Natural killer cell (primary cell): ENCODE measurements around the gene PRTG. TPM values are rescaled to one million over a fixed set of nuclear protein-coding genes. Genes with fewer than 3 reads are reported as not detected.

Experiments
- ATAC-seq, 3 donors: fragments of 150-1000 bp in 2 of 3; fragments of 200-7000 bp in 1 of 3; cut with Tn5 transposase; 1 replicate in 1 of 3; 2 replicates in 2 of 3; pipeline ENCODE4 v1.10.0; 2021; ENCODE audit warnings: mild to moderate bottlenecking in 2 of 3, moderate library complexity in 2 of 3
- DNase-seq, 2 donors: peaks; one replicate each; pipeline versions ENCODE4 v3.0.0 to v3.0.0-alpha.2; 2013 to 2021; ENCODE audit warnings: mixed read lengths in 1 of 2
- H3K27ac ChIP-seq: one replicate; pipeline ENCODE4 v1.5.1; 2013; ENCODE audit warnings: mild to moderate bottlenecking, low read length
- H3K27me3 ChIP-seq: one replicate; pipeline ENCODE4 v1.6.1; 2013; ENCODE audit warnings: low read length; ENCODE audit not compliant: control insufficient read depth, insufficient read depth
- H3K36me3 ChIP-seq: one replicate; pipeline ENCODE4 v1.6.1; 2013; ENCODE audit warnings: low read length; ENCODE audit not compliant: control insufficient read depth, insufficient read depth
- H3K4me1 ChIP-seq: one replicate; pipeline ENCODE4 v1.6.1; 2013; ENCODE audit warnings: low read length; ENCODE audit not compliant: control insufficient read depth, insufficient read depth
- H3K4me3 ChIP-seq: one replicate; pipeline ENCODE4 v1.5.1; 2013; ENCODE audit warnings: low read length
- H3K9me3 ChIP-seq: one replicate; pipeline ENCODE4 v1.6.1; 2013; ENCODE audit warnings: low read length; ENCODE audit not compliant: control insufficient read depth, insufficient read depth
- H3K27ac Mint-ChIP-seq, 2 donors: one replicate each; pipeline ENCODE4 v1.8.0; 2022; ENCODE audit warnings: mild to moderate bottlenecking in 2 of 2, mixed read lengths in 2 of 2, moderate library complexity in 1 of 2
- H3K27me3 Mint-ChIP-seq, 2 donors: one replicate each; pipeline ENCODE4 v1.8.0; 2022; ENCODE audit warnings: low read depth in 2 of 2, mixed read lengths in 2 of 2
- H3K36me3 Mint-ChIP-seq: one replicate; pipeline ENCODE4 v1.8.0; 2022; ENCODE audit warnings: mixed read lengths
- H3K4me1 Mint-ChIP-seq, 2 donors: one replicate each; pipeline ENCODE4 v1.8.0; 2022; ENCODE audit warnings: mixed read lengths in 2 of 2
- H3K4me3 Mint-ChIP-seq: one replicate; pipeline ENCODE4 v1.8.0; 2022; ENCODE audit warnings: mild to moderate bottlenecking, moderate library complexity, mixed read lengths
- H3K9me3 Mint-ChIP-seq, 2 donors: one replicate each; pipeline ENCODE4 v1.8.0; 2022; ENCODE audit warnings: mixed read lengths in 2 of 2
- WGBS: methylation state at CpG from one replicate; pipeline ENCODE4 v1.1.7; 2013; ENCODE audit warnings: missing lambda C conversion rate; ENCODE audit not compliant: insufficient coverage; 5-methylcytosine and 5-hydroxymethylcytosine counted together
- intact Hi-C: fragments of 100-400 bp; cut with micrococcal nuclease; formaldehyde crosslinking; loops from one replicate; pipeline ENCODE4 v1.14.2; 2022
- total RNA-seq, 4 donors: library from RNA; stranded (reverse); fragments of 120-200 nt in 1 of 4; gene quantifications; one replicate each; pipeline versions ENCODE4 v1.2.3 to v1.2.4, GENCODE V29; 2013 to 2022
- TF ChIP-seq, protein P1 (sequence below): fragments of 200-600 bp; IDR thresholded peaks from one replicate; pipeline ENCODE4 v1.8.0; 2022; ENCODE audit warnings: antibody characterized with exemption

The PRTG gene
- total RNA-seq, 3 donors from 2014 or later (not counting 1 experiment from before 2014, with no cell fraction given) = not detected

DNA sequence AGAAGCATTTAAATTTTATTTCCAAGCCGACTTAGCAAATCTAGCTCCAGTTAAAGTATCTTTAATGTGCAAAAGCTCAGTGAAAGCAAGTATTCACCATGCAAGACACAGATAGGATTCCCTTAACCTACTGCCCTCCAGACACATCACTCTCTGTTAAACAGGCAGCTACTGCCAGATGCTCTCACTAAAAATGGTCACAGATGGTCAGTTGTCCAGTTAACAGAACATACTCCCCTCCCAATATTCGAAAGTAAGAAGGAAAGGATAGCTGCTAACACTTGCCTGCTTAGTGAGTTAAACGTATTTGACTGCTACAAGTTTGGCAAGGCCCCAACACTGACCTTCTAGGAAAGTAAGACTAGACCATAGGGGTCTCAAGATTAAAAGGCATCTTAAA, 73.7 kb downstream of the PRTG start:
- Mint-ChIP-seq H3K9me3 (no peaks in the 10 kb centered on the region), H3K27ac (no peak overlapping the region), H3K4me1 (no peaks in the 10 kb centered on the region), H3K36me3 (no peaks in the 10 kb centered on the region), H3K27me3 (peaks cover 4 to 10% of the 10 kb centered on the region in 2 donors), H3K4me3 (no peak overlapping the region)
- Histone ChIP-seq H3K36me3 (no peaks in the 10 kb centered on the region), H3K4me1 (no peaks in the 10 kb centered on the region), H3K27ac (no peak overlapping the region), H3K4me3 (no peak overlapping the region), H3K27me3 (no peaks in the 10 kb centered on the region), H3K9me3 (no peaks in the 10 kb centered on the region)
- 86% methylated on average over 3 of the region's 3 CpGs for WGBS
- no peak for ATAC-seq
- intact Hi-C loops = no loop called here
- no peak for DNase-seq
- TF ChIP-seq, protein P1, sequence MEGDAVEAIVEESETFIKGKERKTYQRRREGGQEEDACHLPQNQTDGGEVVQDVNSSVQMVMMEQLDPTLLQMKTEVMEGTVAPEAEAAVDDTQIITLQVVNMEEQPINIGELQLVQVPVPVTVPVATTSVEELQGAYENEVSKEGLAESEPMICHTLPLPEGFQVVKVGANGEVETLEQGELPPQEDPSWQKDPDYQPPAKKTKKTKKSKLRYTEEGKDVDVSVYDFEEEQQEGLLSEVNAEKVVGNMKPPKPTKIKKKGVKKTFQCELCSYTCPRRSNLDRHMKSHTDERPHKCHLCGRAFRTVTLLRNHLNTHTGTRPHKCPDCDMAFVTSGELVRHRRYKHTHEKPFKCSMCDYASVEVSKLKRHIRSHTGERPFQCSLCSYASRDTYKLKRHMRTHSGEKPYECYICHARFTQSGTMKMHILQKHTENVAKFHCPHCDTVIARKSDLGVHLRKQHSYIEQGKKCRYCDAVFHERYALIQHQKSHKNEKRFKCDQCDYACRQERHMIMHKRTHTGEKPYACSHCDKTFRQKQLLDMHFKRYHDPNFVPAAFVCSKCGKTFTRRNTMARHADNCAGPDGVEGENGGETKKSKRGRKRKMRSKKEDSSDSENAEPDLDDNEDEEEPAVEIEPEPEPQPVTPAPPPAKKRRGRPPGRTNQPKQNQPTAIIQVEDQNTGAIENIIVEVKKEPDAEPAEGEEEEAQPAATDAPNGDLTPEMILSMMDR = no peak

GRCh38 chr15:55665605-55666227, 77.2 kb downstream of the PRTG start:
- Mint-ChIP-seq H3K9me3 (no peaks in the 10 kb centered on the region), H3K4me1 (no peaks in the 10 kb centered on the region), H3K27me3 (peaks cover 0 to 4% of the 10 kb centered on the region in 2 donors), H3K27ac (no peak overlapping the region), H3K36me3 (no peaks in the 10 kb centered on the region), H3K4me3 (no peak overlapping the region)
- no peak for ATAC-seq
- Histone ChIP-seq H3K36me3 (no peaks in the 10 kb centered on the region), H3K27me3 (no peaks in the 10 kb centered on the region), H3K27ac (no peak overlapping the region), H3K4me3 (no peak overlapping the region), H3K4me1 (no peaks in the 10 kb centered on the region), H3K9me3 (no peaks in the 10 kb centered on the region)
- intact Hi-C loops = no loop called here
- TF ChIP-seq, protein P1 = no peak
- DNase-seq = no peak
- 92% methylated on average over 4 of the region's 4 CpGs for WGBS

DNA sequence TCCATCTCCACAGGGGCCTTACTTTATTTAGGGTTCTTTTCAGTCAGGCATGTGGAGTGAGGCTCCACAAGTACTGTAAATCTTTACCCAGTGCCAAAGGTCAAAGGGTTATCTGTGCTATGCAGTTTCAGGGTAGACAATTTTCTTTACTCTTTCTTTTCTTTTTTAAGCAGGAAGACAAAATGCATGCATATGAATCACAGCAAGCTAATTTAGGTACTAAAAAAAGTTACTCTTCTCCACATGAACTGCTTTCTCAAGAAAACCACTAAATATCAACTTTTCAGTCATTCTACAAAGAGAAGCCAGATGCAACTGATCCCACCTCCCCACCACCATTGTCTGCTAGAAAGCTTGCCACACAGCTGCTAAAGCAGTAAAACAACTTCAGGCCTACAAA, 81.5 kb downstream of the PRTG start:
- no peak overlapping the region for H3K27ac ChIP-seq
- H3K4me3 ChIP-seq = no peak overlapping the region
- no peaks in the 10 kb centered on the region for H3K4me1 Mint-ChIP-seq
- H3K27me3 Mint-ChIP-seq = peaks cover 0 to 4% of the 10 kb centered on the region in 2 donors
- H3K27me3 ChIP-seq = no peaks in the 10 kb centered on the region
- H3K4me1 ChIP-seq = no peaks in the 10 kb centered on the region
- H3K9me3 ChIP-seq = no peaks in the 10 kb centered on the region
- H3K4me3 Mint-ChIP-seq = no peak overlapping the region
- no peak overlapping the region for H3K27ac Mint-ChIP-seq
- H3K36me3 Mint-ChIP-seq = no peaks in the 10 kb centered on the region
- ATAC-seq (no peak), DNase-seq (no peak)
- no peaks in the 10 kb centered on the region for H3K36me3 ChIP-seq
- intact Hi-C loops = no loop called here
- H3K9me3 Mint-ChIP-seq = no peaks in the 10 kb centered on the region
- TF ChIP-seq, protein P1 = no peak

DNA sequence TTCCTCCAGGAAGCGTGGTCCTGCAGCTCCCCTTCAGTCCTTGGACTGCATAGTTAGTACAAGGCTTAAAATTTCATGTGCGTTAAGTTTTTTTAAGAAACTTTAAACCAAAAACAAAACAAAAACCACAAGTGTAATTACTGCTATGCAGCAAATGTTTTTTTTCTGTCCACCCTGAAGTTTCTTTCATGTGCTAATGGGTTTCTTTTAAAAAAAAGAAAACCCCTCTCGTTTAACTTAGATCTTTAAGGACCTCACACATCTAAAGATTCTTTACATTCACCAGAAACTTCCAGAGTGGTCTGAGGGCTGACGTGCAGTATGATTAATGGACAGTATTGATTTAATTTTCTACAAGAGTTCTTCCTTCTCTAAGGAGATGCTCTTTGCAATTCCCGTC, 82.8 kb downstream of the PRTG start:
- ATAC-seq = no peak
- WGBS = 89% methylated on average over 2 of the region's 5 CpGs
- Histone ChIP-seq H3K9me3 (no peaks in the 10 kb centered on the region), H3K36me3 (no peaks in the 10 kb centered on the region), H3K27me3 (no peaks in the 10 kb centered on the region), H3K4me3 (no peak overlapping the region), H3K27ac (no peak overlapping the region), H3K4me1 (no peaks in the 10 kb centered on the region)
- Mint-ChIP-seq H3K27ac (no peak overlapping the region), H3K4me1 (no peaks in the 10 kb centered on the region), H3K4me3 (no peak overlapping the region), H3K9me3 (no peaks in the 10 kb centered on the region), H3K27me3 (peaks cover 0 to 4% of the 10 kb centered on the region in 2 donors), H3K36me3 (no peaks in the 10 kb centered on the region)
- no peak for DNase-seq
- TF ChIP-seq, protein P1 = no peak
- intact Hi-C loops = no loop called here
